HEK293 (cell line): Measurements from ENCODE around the gene SPTBN1.

ENCODE experiments used
- CTCF ChIA-PET: fragments of 350-600 bp; formaldehyde crosslinking; extraction: SDS; loops from one replicate; lab custom pipeline; 2021; ENCODE audit warnings: antibody characterized with exemption; lab: Yijun Ruan, JAX
- POLR2A ChIA-PET: fragments of 300-600 bp; formaldehyde crosslinking; extraction: SDS; loops from one replicate; lab custom pipeline; 2020; ENCODE audit warnings: antibody characterized with exemption, inconsistent platforms; lab: Yijun Ruan, JAX
- H3K27ac ChIP-seq: fragments of 200-500 bp; sonication (Bioruptor generic); 2 replicates; pipeline ENCODE4 v1.5.1; 2014; ENCODE audit warnings: low read depth, low read length, control low read depth, inconsistent platforms; ENCODE audit errors: extremely low read depth
- H3K36me3 ChIP-seq, 2 experiments: fragments of 200-500 bp in 1 of 2; sonication (Bioruptor generic) in 1 of 2; 1 replicate in 1 of 2; 2 replicates in 1 of 2; pipeline ENCODE4 v1.5.1; 2014 to 2017; ENCODE audit warnings: inconsistent platforms in 2 of 2, low read length in 2 of 2; ENCODE audit not compliant: control insufficient read depth in 2 of 2, insufficient read depth in 1 of 2
- H3K4me1 ChIP-seq: fragments of 200-500 bp; sonication (Bioruptor generic); 2 replicates; pipeline ENCODE4 v1.5.1; 2014; ENCODE audit warnings: mild to moderate bottlenecking, low read length, inconsistent platforms; ENCODE audit not compliant: control insufficient read depth, insufficient read depth
- H3K4me3 ChIP-seq: 2 replicates; pipeline ENCODE4 v1.5.1; 2011; ENCODE audit warnings: low read depth, mild to moderate bottlenecking, control low read depth, low read length, moderate library complexity
- H3K9me3 ChIP-seq: fragments of 200-500 bp; sonication (Bioruptor generic); 2 replicates; pipeline ENCODE4 v1.5.1; 2014; ENCODE audit warnings: low read depth, low read length, inconsistent platforms; ENCODE audit not compliant: control insufficient read depth, insufficient read depth
- BCL11A ChIP-seq: fragments of 450-650 bp; formaldehyde crosslinking; IDR thresholded peaks from 2 replicates; pipeline ENCODE4 v1.5.1; 2016; ENCODE audit warnings: low read depth, missing biosample characterization, missing genetic modification characterization
- GLIS2 ChIP-seq: fragments of 450-650 bp; formaldehyde crosslinking; IDR thresholded peaks from 2 replicates; pipeline ENCODE4 v1.5.1; 2016; ENCODE audit warnings: missing biosample characterization, missing genetic modification characterization
- KLF10 ChIP-seq: fragments of 450-650 bp; IDR thresholded peaks from 2 replicates; pipeline ENCODE4 v1.5.1; 2018; ENCODE audit warnings: missing biosample characterization, mild to moderate bottlenecking, missing genetic modification characterization
- KLF16 ChIP-seq: fragments of 450-650 bp; formaldehyde crosslinking; IDR thresholded peaks from 2 replicates; pipeline ENCODE4 v1.5.1; 2017; ENCODE audit warnings: missing biosample characterization, missing genetic modification characterization
- SCRT1 ChIP-seq: fragments of 450-650 bp; formaldehyde crosslinking; IDR thresholded peaks from 2 replicates; pipeline ENCODE4 v1.5.1; 2016; ENCODE audit warnings: missing biosample characterization, missing genetic modification characterization, borderline replicate concordance
- ZBTB1 ChIP-seq: fragments of 450-650 bp; formaldehyde crosslinking; IDR thresholded peaks from 2 replicates; pipeline ENCODE4 v1.5.1; 2016; ENCODE audit warnings: missing biosample characterization, missing genetic modification characterization
- ZBTB48 ChIP-seq: fragments of 450-650 bp; formaldehyde crosslinking; IDR thresholded peaks from 2 replicates; pipeline ENCODE4 v1.5.1; 2016; ENCODE audit warnings: missing biosample characterization, missing genetic modification characterization
- ZBTB7A ChIP-seq: fragments of 450-650 bp; formaldehyde crosslinking; IDR thresholded peaks from 2 replicates; pipeline ENCODE4 v1.5.1; 2016; ENCODE audit warnings: low read depth, missing biosample characterization, missing genetic modification characterization
- ZNF133 ChIP-seq: fragments of 450-650 bp; formaldehyde crosslinking; IDR thresholded peaks from 2 replicates; pipeline ENCODE4 v1.5.1; 2016; ENCODE audit warnings: missing biosample characterization, missing genetic modification characterization
- ZNF140 ChIP-seq: fragments of 450-650 bp; formaldehyde crosslinking; IDR thresholded peaks from 2 replicates; pipeline ENCODE4 v1.5.1; 2016; ENCODE audit warnings: missing biosample characterization, missing genetic modification characterization
- ZNF16 ChIP-seq: fragments of 450-650 bp; formaldehyde crosslinking; IDR thresholded peaks from 2 replicates; pipeline ENCODE4 v1.5.1; 2016; ENCODE audit warnings: low read depth, missing biosample characterization, missing genetic modification characterization
- ZNF221 ChIP-seq: fragments of 450-650 bp; formaldehyde crosslinking; IDR thresholded peaks from 2 replicates; pipeline ENCODE4 v1.5.1; 2017; ENCODE audit warnings: missing biosample characterization, missing genetic modification characterization, borderline replicate concordance
- ZNF239 ChIP-seq: fragments of 450-650 bp; formaldehyde crosslinking; IDR thresholded peaks from 2 replicates; pipeline ENCODE4 v1.5.1; 2016; ENCODE audit warnings: missing biosample characterization, missing genetic modification characterization
- ZNF274 ChIP-seq, 2 experiments: fragments of 200-500 bp in 1 of 2; fragments of 450-650 bp in 1 of 2; sonication (Bioruptor generic) in 1 of 2; formaldehyde crosslinking in 1 of 2; IDR thresholded peaks; 2 replicates each; pipeline versions ENCODE4 v1.5.1 to v1.6.1; 2014 to 2016; ENCODE audit warnings: borderline replicate concordance in 1 of 2, inconsistent platforms in 1 of 2, low read length in 1 of 2, missing biosample characterization in 1 of 2, missing genetic modification characterization in 1 of 2
- ZNF341 ChIP-seq: fragments of 450-650 bp; formaldehyde crosslinking; IDR thresholded peaks from 2 replicates; pipeline ENCODE4; 2016; ENCODE audit warnings: low read depth, missing biosample characterization, missing genetic modification characterization
- ZNF354C ChIP-seq: fragments of 450-650 bp; formaldehyde crosslinking; IDR thresholded peaks from 2 replicates; pipeline ENCODE4 v1.5.1; 2016; ENCODE audit warnings: missing biosample characterization, missing genetic modification characterization, low read depth, borderline replicate concordance
- ZNF423 ChIP-seq: fragments of 450-650 bp; formaldehyde crosslinking; IDR thresholded peaks from 2 replicates; pipeline ENCODE4 v1.5.1; 2016; ENCODE audit warnings: missing biosample characterization, missing genetic modification characterization
- ZNF48 ChIP-seq: fragments of 450-650 bp; formaldehyde crosslinking; IDR thresholded peaks from 2 replicates; pipeline ENCODE4 v1.5.1; 2016; ENCODE audit warnings: missing biosample characterization, missing genetic modification characterization
- ZNF510 ChIP-seq: fragments of 450-650 bp; formaldehyde crosslinking; IDR thresholded peaks from 2 replicates; pipeline ENCODE4 v1.5.1; 2018; ENCODE audit warnings: mild to moderate bottlenecking, missing genetic modification characterization, missing biosample characterization; ENCODE audit not compliant: insufficient replicate concordance
- ZNF585B ChIP-seq: fragments of 450-650 bp; formaldehyde crosslinking; IDR thresholded peaks from 2 replicates; pipeline ENCODE4 v1.5.1; 2016; ENCODE audit warnings: missing biosample characterization, missing genetic modification characterization
- ZNF610 ChIP-seq: fragments of 450-650 bp; formaldehyde crosslinking; IDR thresholded peaks from 2 replicates; pipeline ENCODE4 v1.5.1; 2016; ENCODE audit warnings: missing biosample characterization, missing genetic modification characterization, borderline replicate concordance
- ZNF626 ChIP-seq: fragments of 450-650 bp; sonication (Bioruptor Pico); formaldehyde crosslinking; IDR thresholded peaks from 2 replicates; pipeline ENCODE4 v1.5.1; 2018; ENCODE audit warnings: missing biosample characterization, missing genetic modification characterization, inconsistent platforms
- ZNF777 ChIP-seq: fragments of 450-650 bp; formaldehyde crosslinking; IDR thresholded peaks from 2 replicates; pipeline ENCODE4 v1.5.1; 2017; ENCODE audit warnings: missing biosample characterization, missing genetic modification characterization, borderline replicate concordance
- ZSCAN23 ChIP-seq: fragments of 450-650 bp; formaldehyde crosslinking; IDR thresholded peaks from 2 replicates; pipeline ENCODE4 v1.5.1; 2016; ENCODE audit warnings: missing biosample characterization, missing genetic modification characterization
- TF ChIP-seq, protein P1 (sequence below): fragments of 450-650 bp; formaldehyde crosslinking; IDR thresholded peaks from 2 replicates; pipeline ENCODE4 v1.5.1; 2016; ENCODE audit warnings: missing biosample characterization, missing genetic modification characterization
- TF ChIP-seq, protein P2 (sequence below): fragments of 450-650 bp; formaldehyde crosslinking; IDR thresholded peaks from 2 replicates; pipeline ENCODE4 v1.5.1; 2016; ENCODE audit warnings: missing biosample characterization, missing genetic modification characterization
- TF ChIP-seq, protein P3 (sequence below): fragments of 450-650 bp; formaldehyde crosslinking; IDR thresholded peaks from 2 replicates; pipeline ENCODE4 v1.5.1; 2017; ENCODE audit warnings: missing biosample characterization, missing genetic modification characterization
- TF ChIP-seq, protein P4 (sequence below): fragments of 450-650 bp; formaldehyde crosslinking; IDR thresholded peaks from 2 replicates; pipeline ENCODE4 v1.5.1; 2017; ENCODE audit warnings: missing biosample characterization, missing genetic modification characterization

SPTBN1 gene

DNA sequence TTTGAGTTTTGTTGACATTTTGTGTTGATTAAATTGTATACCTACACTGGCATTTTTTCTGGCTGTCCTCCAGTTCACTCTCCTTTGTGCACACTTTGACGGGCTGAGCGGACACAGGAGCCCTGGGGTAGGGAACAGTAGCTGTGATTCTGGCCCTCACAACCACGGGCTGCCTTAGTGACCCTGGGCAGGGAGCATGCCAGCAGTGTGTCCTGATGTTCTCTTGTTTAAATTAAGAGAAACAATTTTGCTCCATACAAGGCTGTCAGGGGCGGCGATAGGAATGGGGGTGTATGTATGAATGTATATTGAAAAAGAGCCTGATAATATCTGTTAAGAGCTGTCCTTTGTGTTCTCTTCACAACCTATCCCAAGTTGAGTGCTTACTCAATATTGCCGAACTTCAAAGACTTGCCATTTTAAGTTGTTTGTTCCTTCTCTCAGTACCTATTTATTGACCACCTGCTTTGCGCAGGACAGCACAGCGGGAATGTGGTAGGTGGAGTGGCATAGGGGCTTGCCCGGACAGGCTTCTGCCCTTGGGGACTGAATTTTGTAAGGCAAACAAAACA lies 163.6 kb downstream of the SPTBN1 start (continued):
- TF ChIP-seq BCL11A (tag by site-specific recombination) (no peak), ZNF221 (tag by site-specific recombination) (no peak), ZNF777 (tag by site-specific recombination) (no peak), SCRT1 (tag by site-specific recombination) (no peak), ZNF610 (tag by site-specific recombination) (no peak), ZNF140 (tag by site-specific recombination) (no peak), ZNF423 (tag by site-specific recombination) (no peak), ZNF274 (IDR thresholded peaks at IDR 0.05; ENCODE audit: low read length) (no peak), ZNF274 (tag by site-specific recombination; IDR thresholded peaks at IDR 0.05; ENCODE audit: borderline replicate concordance) (no peak)
- TF ChIP-seq, protein P1, sequence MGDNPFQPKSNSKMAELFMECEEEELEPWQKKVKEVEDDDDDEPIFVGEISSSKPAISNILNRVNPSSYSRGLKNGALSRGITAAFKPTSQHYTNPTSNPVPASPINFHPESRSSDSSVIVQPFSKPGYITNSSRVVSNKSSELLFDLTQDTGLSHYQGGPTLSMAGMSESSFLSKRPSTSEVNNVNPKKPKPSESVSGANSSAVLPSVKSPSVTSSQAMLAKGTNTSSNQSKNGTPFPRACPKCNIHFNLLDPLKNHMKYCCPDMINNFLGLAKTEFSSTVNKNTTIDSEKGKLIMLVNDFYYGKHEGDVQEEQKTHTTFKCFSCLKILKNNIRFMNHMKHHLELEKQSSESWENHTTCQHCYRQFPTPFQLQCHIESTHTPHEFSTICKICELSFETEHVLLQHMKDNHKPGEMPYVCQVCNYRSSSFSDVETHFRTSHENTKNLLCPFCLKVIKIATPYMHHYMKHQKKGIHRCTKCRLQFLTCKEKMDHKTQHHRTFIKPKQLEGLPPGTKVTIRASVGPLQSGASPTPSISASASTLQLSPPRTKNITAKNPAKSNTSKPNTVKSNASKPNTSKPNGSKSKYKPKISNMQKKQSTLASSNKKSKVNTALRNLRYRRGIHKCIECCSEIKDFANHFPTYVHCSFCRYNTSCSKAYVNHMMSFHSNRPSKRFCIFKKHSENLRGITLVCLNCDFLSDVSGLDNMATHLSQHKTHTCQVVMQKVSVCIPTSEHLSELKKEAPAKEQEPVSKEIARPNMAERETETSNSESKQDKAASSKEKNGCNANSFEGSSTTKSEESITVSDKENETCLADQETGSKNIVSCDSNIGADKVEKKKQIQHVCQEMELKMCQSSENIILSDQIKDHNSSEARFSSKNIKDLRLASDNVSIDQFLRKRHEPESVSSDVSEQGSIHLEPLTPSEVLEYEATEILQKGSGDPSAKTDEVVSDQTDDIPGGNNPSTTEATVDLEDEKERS = no peak
- TF ChIP-seq, all 188 proteins: peak for 0

DNA sequence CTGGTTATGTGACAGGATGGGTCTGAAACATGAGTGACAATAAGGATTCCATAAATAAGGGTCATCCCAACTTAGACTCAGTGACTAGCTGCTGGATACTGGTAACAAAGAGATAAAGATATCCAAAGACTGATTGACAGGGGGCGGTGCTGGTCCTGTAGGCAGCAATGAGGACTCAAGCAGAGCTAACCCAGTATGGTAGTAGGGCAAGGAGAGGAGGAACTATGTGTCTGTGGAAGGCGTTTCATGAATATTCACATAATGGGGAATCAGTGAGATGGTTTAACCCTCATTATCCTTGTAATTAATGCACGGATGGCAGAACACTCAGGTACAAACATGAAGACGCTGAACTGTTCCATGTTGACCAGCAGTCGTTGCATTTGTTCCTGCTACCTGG lies 164.8 kb downstream of the SPTBN1 start:
- no peak overlapping the region for H3K27ac ChIP-seq
- TF ChIP-seq ZNF16 (tag by site-specific recombination) = no peak
- TF ChIP-seq KLF16 = no peak
- TF ChIP-seq ZBTB7A (tag by site-specific recombination) = no peak
- TF ChIP-seq GLIS2 (tag by site-specific recombination) = no peak
- no peak for TF ChIP-seq ZBTB1 (tag by site-specific recombination)
- no peak for TF ChIP-seq ZNF48
- TF ChIP-seq ZNF133 (tag by site-specific recombination) = no peak
- no peak for TF ChIP-seq ZNF626 (tag by site-specific recombination)
- TF ChIP-seq KLF10 (tag by site-specific recombination) = no peak
- no peak for TF ChIP-seq ZNF510 (tag by site-specific recombination)
- TF ChIP-seq, protein P2, sequence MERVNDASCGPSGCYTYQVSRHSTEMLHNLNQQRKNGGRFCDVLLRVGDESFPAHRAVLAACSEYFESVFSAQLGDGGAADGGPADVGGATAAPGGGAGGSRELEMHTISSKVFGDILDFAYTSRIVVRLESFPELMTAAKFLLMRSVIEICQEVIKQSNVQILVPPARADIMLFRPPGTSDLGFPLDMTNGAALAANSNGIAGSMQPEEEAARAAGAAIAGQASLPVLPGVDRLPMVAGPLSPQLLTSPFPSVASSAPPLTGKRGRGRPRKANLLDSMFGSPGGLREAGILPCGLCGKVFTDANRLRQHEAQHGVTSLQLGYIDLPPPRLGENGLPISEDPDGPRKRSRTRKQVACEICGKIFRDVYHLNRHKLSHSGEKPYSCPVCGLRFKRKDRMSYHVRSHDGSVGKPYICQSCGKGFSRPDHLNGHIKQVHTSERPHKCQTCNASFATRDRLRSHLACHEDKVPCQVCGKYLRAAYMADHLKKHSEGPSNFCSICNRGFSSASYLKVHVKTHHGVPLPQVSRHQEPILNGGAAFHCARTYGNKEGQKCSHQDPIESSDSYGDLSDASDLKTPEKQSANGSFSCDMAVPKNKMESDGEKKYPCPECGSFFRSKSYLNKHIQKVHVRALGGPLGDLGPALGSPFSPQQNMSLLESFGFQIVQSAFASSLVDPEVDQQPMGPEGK (tag by site-specific recombination) = no peak
- TF ChIP-seq ZBTB48 (tag by site-specific recombination) = no peak
- TF ChIP-seq ZSCAN23 = no peak
- TF ChIP-seq ZNF239 (tag by site-specific recombination) = no peak
- TF ChIP-seq, protein P3, sequence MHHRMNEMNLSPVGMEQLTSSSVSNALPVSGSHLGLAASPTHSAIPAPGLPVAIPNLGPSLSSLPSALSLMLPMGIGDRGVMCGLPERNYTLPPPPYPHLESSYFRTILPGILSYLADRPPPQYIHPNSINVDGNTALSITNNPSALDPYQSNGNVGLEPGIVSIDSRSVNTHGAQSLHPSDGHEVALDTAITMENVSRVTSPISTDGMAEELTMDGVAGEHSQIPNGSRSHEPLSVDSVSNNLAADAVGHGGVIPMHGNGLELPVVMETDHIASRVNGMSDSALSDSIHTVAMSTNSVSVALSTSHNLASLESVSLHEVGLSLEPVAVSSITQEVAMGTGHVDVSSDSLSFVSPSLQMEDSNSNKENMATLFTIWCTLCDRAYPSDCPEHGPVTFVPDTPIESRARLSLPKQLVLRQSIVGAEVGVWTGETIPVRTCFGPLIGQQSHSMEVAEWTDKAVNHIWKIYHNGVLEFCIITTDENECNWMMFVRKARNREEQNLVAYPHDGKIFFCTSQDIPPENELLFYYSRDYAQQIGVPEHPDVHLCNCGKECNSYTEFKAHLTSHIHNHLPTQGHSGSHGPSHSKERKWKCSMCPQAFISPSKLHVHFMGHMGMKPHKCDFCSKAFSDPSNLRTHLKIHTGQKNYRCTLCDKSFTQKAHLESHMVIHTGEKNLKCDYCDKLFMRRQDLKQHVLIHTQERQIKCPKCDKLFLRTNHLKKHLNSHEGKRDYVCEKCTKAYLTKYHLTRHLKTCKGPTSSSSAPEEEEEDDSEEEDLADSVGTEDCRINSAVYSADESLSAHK (tag by site-specific recombination) = no peak
- TF ChIP-seq, protein P4, sequence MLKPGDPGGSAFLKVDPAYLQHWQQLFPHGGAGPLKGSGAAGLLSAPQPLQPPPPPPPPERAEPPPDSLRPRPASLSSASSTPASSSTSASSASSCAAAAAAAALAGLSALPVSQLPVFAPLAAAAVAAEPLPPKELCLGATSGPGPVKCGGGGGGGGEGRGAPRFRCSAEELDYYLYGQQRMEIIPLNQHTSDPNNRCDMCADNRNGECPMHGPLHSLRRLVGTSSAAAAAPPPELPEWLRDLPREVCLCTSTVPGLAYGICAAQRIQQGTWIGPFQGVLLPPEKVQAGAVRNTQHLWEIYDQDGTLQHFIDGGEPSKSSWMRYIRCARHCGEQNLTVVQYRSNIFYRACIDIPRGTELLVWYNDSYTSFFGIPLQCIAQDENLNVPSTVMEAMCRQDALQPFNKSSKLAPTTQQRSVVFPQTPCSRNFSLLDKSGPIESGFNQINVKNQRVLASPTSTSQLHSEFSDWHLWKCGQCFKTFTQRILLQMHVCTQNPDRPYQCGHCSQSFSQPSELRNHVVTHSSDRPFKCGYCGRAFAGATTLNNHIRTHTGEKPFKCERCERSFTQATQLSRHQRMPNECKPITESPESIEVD (tag by site-specific recombination) = no peak
- no peak for TF ChIP-seq ZNF585B
- TF ChIP-seq ZNF341 (tag by site-specific recombination) = no peak
- no peak for TF ChIP-seq ZNF354C
- POLR2A ChIA-PET = interaction anchor here (0.6 kb wide), 1 partner anchor 61 kb away, joined by 7 read pairs; no protein-coding TSS in a partner anchor
- CTCF ChIA-PET = no interaction called here
- H3K4me1 ChIP-seq = no peaks in the 10 kb centered on the region
- no peak overlapping the region for H3K4me3 ChIP-seq
- no peaks in the 10 kb centered on the region for H3K9me3 ChIP-seq
- H3K36me3 ChIP-seq = peaks cover 24 to 98% of the 10 kb centered on the region in 2 experiments
